SK-N-SH treated with all-trans-retinoic acid at 6 μM for 48 hours (cell line): ENCODE results near the gene FN1.
"Not testable (repeated sequence)": the region's sequence is repeated elsewhere in the genome, so short reads cannot be mapped to it uniquely, and the experiment has no call there.

ENCODE experiments used
- ATAC-seq: fragments of 200-7000 bp; cut with Tn5 transposase; 3 replicates; pipeline ENCODE4 v1.9.1; 2020; ENCODE audit warnings: mild to moderate bottlenecking, moderate library complexity
- BACH2 ChIP-seq: fragments of 250-450 bp; sonication (Bioruptor Pico); IDR thresholded peaks from 2 replicates; pipeline ENCODE4 v1.9.0; 2021; ENCODE audit warnings: mild to moderate bottlenecking, borderline replicate concordance
- CSDC2 ChIP-seq: fragments of 250-450 bp; sonication (Bioruptor Pico); IDR thresholded peaks from 2 replicates; pipeline ENCODE4 v1.5.0; 2020; ENCODE audit warnings: mild to moderate bottlenecking, moderate library complexity
- CSRNP3 ChIP-seq: fragments of 250-450 bp; sonication (Bioruptor Pico); IDR thresholded peaks from 2 replicates; pipeline ENCODE4 v1.5.1; 2021; ENCODE audit warnings: mild to moderate bottlenecking, moderate library complexity
- ESRRG ChIP-seq: fragments of 250-450 bp; sonication (Bioruptor Pico); IDR thresholded peaks from 2 replicates; pipeline ENCODE4 v1.6.1; 2021; ENCODE audit warnings: mild to moderate bottlenecking
- ISL1 ChIP-seq: fragments of 250-450 bp; sonication (Bioruptor Pico); IDR thresholded peaks from 2 replicates; pipeline ENCODE4 v2.1.2; 2022; ENCODE audit warnings: mild to moderate bottlenecking, moderate library complexity
- OSR1 ChIP-seq: fragments of 250-450 bp; sonication (Bioruptor Pico); IDR thresholded peaks from 2 replicates; pipeline ENCODE4 v1.8.0; 2022; ENCODE audit warnings: moderate library complexity, mild to moderate bottlenecking, inconsistent platforms
- PATZ1 ChIP-seq: fragments of 250-450 bp; sonication (Bioruptor Pico); IDR thresholded peaks from 2 replicates; pipeline ENCODE4 v1.8.0; 2020; ENCODE audit warnings: mild to moderate bottlenecking, moderate library complexity, borderline replicate concordance
- POU6F1 ChIP-seq: fragments of 250-450 bp; sonication (Bioruptor Pico); IDR thresholded peaks from 2 replicates; pipeline ENCODE4 v1.8.0; 2021; ENCODE audit warnings: low read depth, mild to moderate bottlenecking, moderate library complexity, borderline replicate concordance
- TOX ChIP-seq: fragments of 250-450 bp; sonication (Bioruptor Pico); IDR thresholded peaks from 2 replicates; pipeline ENCODE4 v1.8.0; 2021; ENCODE audit warnings: mild to moderate bottlenecking, moderate library complexity, borderline replicate concordance
- ZC3H10 ChIP-seq: fragments of 250-450 bp; sonication (Bioruptor Pico); IDR thresholded peaks from 2 replicates; pipeline ENCODE4 v1.5.1; 2021; ENCODE audit warnings: mild to moderate bottlenecking, moderate library complexity
- ZFP3 ChIP-seq: fragments of 250-450 bp; sonication (Bioruptor Pico); IDR thresholded peaks from 2 replicates; pipeline ENCODE4 v1.5.0; 2020; ENCODE audit warnings: mild to moderate bottlenecking, moderate library complexity
- ZFP30 ChIP-seq: fragments of 450-650 bp; formaldehyde crosslinking; IDR thresholded peaks from 2 replicates; pipeline ENCODE4 v1.5.0; 2022; ENCODE audit warnings: mild to moderate bottlenecking, moderate library complexity
- ZNF565 ChIP-seq: fragments of 450-650 bp; formaldehyde crosslinking; conservative IDR thresholded peaks from 2 replicates; pipeline ENCODE4 v1.5.0; 2020; ENCODE audit warnings: low read depth, mild to moderate bottlenecking, moderate library complexity
- ZNF70 ChIP-seq: fragments of 450-650 bp; formaldehyde crosslinking; IDR thresholded peaks from 2 replicates; pipeline ENCODE4 v1.5.0; 2020; ENCODE audit warnings: mild to moderate bottlenecking, moderate library complexity
- ZNF8 ChIP-seq: fragments of 450-650 bp; formaldehyde crosslinking; IDR thresholded peaks from 2 replicates; pipeline ENCODE4 v1.5.0; 2020; ENCODE audit warnings: mild to moderate bottlenecking, moderate library complexity

FN1 gene

GRCh38 chr2:215410932-215411285, 25.0 kb downstream of the FN1 start:
- peak; percentile 87 for ATAC-seq
- TF ChIP-seq TOX (CRISPR knock-in tag) (0 out of 2 replicates have a peak, but pooled peaks have one; percentile 45), POU6F1 (CRISPR knock-in tag) (0 out of 2 replicates have a peak, but pooled peaks have one; percentile 1), ISL1 (peak; percentile 57), OSR1 (CRISPR knock-in tag) (no peak)

- 0 out of 2 replicates have a peak, but pooled peaks have one; percentile 8 for TF ChIP-seq POU6F1 (CRISPR knock-in tag)
- ATAC-seq = not testable (repeated sequence)
Measured at GRCh38 chr2:215410181-215410931, 25.5 kb downstream of the FN1 start.

- no peak for ATAC-seq
- no peak for TF ChIP-seq BACH2 (CRISPR knock-in tag)
- no peak for TF ChIP-seq ZNF70 (CRISPR knock-in tag)
- no peak for TF ChIP-seq CSDC2 (CRISPR knock-in tag)
- no peak for TF ChIP-seq ISL1
- TF ChIP-seq POU6F1 (CRISPR knock-in tag) = no peak
- no peak for TF ChIP-seq ESRRG (CRISPR knock-in tag)
- no peak for TF ChIP-seq PATZ1
- TF ChIP-seq ZFP30 (CRISPR knock-in tag) = no peak
- no peak for TF ChIP-seq ZNF565 (CRISPR knock-in tag)
- TF ChIP-seq ZFP3 (CRISPR knock-in tag) = no peak
- no peak for TF ChIP-seq CSRNP3
- no peak for TF ChIP-seq ZNF8 (CRISPR knock-in tag)
- no peak for TF ChIP-seq ZC3H10
- TF ChIP-seq, all 23 proteins: peak for 0
Measured at GRCh38 chr2:215409331-215410127, 26.3 kb downstream of the FN1 start.

- not testable (repeated sequence) for ATAC-seq
Measured at GRCh38 chr2:215408441-215408840, 27.4 kb downstream of the FN1 start.

GRCh38 chr2:215407590-215408264, 28.1 kb downstream of the FN1 start:
- TF ChIP-seq ZFP30 (CRISPR knock-in tag) (no peak), POU6F1 (CRISPR knock-in tag) (no peak)
- ATAC-seq = no peak
